ENCODE measurements around the gene CFAP221.

Gene CFAP221

DNA sequence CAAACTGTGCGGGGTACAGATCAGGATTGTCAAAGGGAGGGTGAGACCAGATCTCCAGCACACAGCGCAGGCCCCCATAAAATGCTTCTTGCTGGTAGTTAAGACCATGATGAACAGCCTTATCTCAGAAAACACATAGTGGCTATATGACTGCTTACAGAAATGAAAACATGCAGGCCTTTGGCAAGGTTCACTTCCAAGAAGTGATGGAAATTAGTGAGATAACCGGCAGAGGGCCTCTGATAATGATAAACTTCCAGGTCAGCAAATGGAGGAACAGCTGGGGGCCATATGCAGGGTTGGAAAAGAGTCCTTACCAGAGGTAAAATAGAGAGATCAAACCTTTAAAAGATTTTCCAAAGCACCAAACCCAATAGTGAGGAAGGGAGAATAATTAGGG, 46.6 kb downstream of the CFAP221 start:
- no peak for DNase-seq (ENCODE audit: low read depth, low spot score)
- in situ Hi-C loops (cut with HindIII; ENCODE audit: low sequenced_read_pairs), result no loop called here
- no peak for TF ChIP-seq CTCF (IDR thresholded peaks at IDR 0.05; ENCODE audit: low read depth, low read length)
- no peak overlapping the region for H3K4me3 ChIP-seq (ENCODE audit: low read depth, low read length)

DNA sequence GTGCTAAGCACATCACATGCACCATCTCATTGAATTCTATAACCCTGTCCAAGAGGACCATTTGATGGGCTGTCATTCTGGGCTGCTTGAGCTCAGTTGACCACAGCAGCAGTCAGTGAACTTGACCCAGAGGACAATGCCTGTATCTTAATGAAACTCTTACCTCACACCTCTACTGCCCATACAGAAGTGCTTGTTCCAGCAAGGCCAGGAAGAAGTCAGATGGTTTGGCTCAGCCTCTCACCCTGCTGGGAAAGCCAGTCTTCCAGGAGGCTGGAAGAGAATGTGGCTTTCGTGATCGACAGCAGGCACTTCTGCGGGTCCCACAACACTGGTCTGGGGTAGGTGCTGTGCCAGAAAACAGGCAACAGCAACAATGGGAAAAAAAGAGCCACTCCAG, 47.3 kb downstream of the CFAP221 start:
- no peak overlapping the region for H3K4me3 ChIP-seq (ENCODE audit: low read depth, low read length)
- DNase-seq (ENCODE audit: low read depth, low spot score), result no peak
- in situ Hi-C loops (cut with HindIII; ENCODE audit: low sequenced_read_pairs), result no loop called here
- TF ChIP-seq CTCF (IDR thresholded peaks at IDR 0.05; ENCODE audit: low read depth, low read length), result no peak

GRCh38 chr2:119592436-119592835, 48.2 kb downstream of the CFAP221 start:
- no peak for DNase-seq (ENCODE audit: low read depth, low spot score)
- no peak for TF ChIP-seq CTCF (IDR thresholded peaks at IDR 0.05; ENCODE audit: low read depth, low read length)
- in situ Hi-C loops (cut with HindIII; ENCODE audit: low sequenced_read_pairs), result no loop called here
- H3K4me3 ChIP-seq (ENCODE audit: low read depth, low read length), result no peak overlapping the region

DNA sequence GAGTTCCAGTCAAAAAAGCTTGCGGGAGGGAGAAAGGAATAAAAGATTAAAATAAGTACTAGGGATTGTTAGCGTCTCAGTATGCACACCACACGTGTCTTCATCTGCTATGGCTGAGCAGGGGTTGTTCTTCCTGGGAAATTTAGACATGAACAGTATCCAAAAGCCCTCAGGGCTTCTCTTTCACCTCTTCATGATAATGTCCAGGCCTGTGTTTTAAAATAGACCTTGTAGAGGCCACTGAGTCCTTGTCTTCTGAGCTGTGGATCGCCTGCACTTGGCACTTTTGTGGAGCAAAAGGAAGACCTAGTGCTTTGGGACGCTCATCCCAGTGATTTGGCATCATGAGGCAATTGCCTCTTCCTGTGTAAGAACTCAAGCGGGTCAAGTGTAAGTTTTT, 52.4 kb downstream of the CFAP221 start:
- no peak for DNase-seq (ENCODE audit: low read depth, low spot score)

GRCh38 chr2:119598596-119599263, 54.5 kb downstream of the CFAP221 start:
- no peak for DNase-seq (ENCODE audit: low read depth, low spot score)
- H3K4me3 ChIP-seq (ENCODE audit: low read depth, low read length), result no peak overlapping the region
- in situ Hi-C loops (cut with HindIII; ENCODE audit: low sequenced_read_pairs), result no loop called here
- no peak for TF ChIP-seq CTCF (IDR thresholded peaks at IDR 0.05; ENCODE audit: low read depth, low read length)

More for the DNA sequence above, 52.4 kb downstream of the CFAP221 start:
- no peak for TF ChIP-seq CTCF (IDR thresholded peaks at IDR 0.05; ENCODE audit: low read depth, low read length)
- no peak overlapping the region for H3K4me3 ChIP-seq (ENCODE audit: low read depth, low read length)
- in situ Hi-C loops (cut with HindIII; ENCODE audit: low sequenced_read_pairs), result no loop called here

GRCh38 chr2:119599384-119599783, 55.1 kb downstream of the CFAP221 start:
- in situ Hi-C loops (cut with HindIII; ENCODE audit: low sequenced_read_pairs), result no loop called here
- H3K4me3 ChIP-seq (ENCODE audit: low read depth, low read length), result no peak overlapping the region
- DNase-seq (ENCODE audit: low read depth, low spot score), result no peak
- no peak for TF ChIP-seq CTCF (IDR thresholded peaks at IDR 0.05; ENCODE audit: low read depth, low read length)
